HG03432 (cell line): ENCODE data around the gene SLAMF7.
"Not testable (repeated sequence)": the region's sequence is repeated elsewhere in the genome, so short reads cannot be mapped to it uniquely, and the experiment has no call there.

Source experiments
- ATAC-seq: cut with Tn5 transposase; IDR thresholded peaks from one replicate; pipeline ENCODE4 v1.9.1; 2021; ENCODE audit warnings: mild to moderate bottlenecking, moderate library complexity; ENCODE audit not compliant: unreplicated experiment

The SLAMF7 gene

DNA sequence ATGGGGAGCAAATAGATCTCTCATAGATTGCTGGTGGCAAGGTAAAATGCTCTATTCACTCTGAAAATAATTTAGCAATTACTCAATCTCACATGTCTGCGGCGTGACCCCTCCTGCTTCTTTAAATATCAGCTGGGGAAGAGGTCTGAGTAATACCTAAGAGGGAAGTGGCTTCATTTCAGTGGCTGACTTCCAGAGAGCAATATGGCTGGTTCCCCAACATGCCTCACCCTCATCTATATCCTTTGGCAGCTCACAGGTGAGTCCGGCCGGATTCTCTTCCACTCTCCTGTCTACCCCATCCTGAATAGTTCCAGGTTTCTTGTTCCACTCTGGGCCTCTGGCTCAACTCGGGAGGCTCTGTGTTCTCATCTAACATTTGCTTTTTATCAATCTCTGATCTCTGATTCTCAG lies at the start of gene SLAMF7:
SLAMF7 (plus strand) TSS at position 150 of the 414 bp plus-strand sequence; CDS start at position 205, 55 bp downstream.
- ATAC-seq: peak; percentile 80

DNA sequence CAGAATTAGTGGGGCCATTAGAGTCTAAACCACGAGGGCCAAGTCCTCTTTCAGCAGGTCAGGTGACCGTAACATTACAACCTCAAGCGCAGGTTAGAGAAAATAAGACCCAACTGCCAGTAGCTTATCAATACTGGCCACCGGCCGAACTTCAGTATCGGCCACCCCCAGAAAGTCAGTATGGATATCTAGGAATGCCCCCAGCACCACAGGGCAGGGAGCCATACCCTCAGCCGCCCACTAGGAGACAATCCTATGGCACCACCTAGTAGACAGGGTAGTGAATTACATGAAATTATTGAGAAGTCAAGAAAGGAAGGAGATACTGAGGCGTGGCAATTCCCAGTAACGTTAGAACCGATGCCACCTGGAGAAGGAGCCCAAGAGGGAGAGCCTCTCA lies 46.7 kb upstream of the SLAMF7 start:
- ATAC-seq: not testable (repeated sequence)

DNA sequence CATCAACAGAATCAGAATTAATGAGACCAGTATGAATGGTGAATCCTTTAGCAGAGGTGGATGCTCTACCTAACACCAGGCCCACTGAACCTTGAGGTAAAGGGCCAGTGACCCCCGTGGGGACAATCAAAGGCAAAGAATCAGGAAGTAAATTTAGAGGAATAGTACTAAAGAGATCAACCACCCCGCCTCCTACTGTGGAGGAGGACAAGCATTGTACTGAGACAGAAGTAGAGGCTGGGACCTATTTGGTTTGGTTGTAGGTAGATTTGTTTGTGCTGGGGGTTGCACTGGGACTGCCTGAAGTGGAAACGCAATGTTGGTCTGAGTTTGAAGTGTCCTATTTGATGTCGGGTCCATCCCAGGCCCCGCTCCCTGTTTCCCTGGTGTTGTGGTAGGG lies 36.9 kb upstream of the SLAMF7 start:
- no peak for ATAC-seq

DNA sequence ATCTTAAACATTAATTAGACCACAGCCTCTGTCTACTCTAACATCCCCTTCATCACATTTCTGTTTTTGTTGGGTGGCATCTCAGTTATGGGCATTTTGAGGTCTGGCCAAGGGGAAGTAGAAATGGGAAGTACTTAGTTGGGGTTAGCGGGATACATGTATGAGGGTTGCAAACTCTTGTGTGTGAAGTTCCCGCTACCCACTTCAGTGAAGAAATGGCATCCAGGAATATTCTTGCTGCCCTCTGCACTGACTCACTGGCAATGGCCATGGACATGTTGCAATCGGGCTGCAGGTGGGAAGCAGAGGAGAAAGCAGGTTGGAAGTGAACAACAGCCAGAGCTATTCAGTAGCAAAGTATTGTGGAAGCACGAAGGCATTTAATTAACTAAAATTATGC lies 34.8 kb upstream of the SLAMF7 start:
- ATAC-seq: no peak

GRCh38 chr1:160705212-160705621 lies 33.8 kb upstream of the SLAMF7 start:
- not testable (repeated sequence) for ATAC-seq

GRCh38 chr1:160705742-160706141 lies 33.3 kb upstream of the SLAMF7 start:
- ATAC-seq: no peak

GRCh38 chr1:160706526-160707235 lies 32.4 kb upstream of the SLAMF7 start:
- no peak for ATAC-seq

DNA sequence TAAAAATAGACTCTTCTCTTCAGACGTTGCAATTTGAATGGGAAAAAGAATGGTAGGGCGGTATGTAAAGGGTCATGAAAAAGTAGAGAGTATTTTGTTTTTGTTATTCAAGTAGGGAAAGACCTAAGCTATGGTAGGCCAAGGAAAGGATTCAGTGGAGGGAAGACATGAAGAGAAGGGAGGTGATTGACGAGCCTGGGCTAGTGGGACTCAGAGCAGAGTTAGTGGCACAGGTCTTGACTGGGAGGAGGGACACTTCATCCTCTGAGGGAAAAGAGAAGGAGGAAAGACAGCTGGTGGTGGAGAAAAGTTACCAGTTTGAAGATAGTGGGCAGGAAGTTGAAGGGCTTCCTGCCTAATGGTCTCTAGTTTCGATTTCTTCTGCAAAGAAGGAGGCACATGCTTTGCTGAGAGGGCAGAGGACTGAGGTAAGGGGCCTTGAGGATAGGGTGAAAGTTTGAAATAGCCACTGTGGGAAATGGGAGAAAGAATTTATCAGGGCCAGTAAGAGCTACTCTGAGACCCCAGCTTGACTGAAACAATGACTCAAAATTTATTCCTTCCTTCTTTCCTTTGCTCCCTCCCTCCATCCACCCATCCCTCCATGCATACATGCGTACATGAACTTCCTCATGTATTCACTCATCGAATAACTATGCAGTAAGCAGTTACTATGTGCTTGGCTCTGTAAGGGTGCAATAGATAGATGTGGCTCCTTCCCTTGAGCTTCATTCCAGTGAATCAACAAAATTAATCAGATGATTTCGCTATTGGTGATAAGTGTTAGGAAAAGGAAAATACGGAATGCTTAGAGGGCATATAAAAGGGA lies 31.6 kb upstream of the SLAMF7 start:
- no peak for ATAC-seq

GRCh38 chr1:160708118-160708517 lies 30.9 kb upstream of the SLAMF7 start:
- no peak for ATAC-seq

DNA sequence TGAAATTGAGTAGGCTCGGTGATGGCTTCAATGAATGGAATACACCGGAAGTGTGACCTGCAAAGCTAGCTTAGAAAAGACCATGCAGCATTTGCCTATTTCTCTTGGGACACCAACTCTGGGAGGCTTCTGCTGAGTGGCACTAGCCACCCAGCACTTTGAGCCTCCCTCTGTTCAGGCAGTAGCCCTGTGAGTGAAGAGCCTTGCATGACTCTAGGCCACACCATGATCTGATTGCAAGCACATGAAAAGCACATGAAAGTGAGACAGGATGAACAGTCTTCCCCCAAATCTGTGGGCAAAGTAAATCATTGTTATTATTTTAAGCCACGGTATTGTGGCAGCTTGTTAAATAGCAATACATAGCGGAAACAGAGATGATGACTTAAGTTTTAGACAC lies 30.2 kb upstream of the SLAMF7 start:
- ATAC-seq: peak; percentile 32

DNA sequence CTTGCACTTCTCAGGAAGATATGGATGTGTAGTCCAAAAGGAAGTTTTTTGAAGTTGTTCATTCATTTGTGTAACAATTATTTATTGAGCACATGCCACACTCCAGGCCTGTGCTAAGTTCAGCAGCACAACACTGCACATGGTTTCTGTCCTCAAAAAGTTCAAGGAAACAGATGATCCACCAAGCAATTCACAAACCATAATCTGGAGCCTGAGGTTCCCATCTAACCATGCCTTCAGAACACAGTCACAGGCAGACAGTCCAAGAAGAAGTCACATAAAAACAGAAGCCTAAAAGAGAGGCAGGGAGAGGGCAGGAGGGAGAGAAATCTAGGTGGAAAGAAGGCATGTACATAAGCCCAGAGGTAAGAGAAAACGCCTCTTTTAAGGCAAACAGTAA lies 29.3 kb upstream of the SLAMF7 start:
- ATAC-seq: no peak

GRCh38 chr1:160710517-160711252 lies 28.4 kb upstream of the SLAMF7 start:
- ATAC-seq: no peak

DNA sequence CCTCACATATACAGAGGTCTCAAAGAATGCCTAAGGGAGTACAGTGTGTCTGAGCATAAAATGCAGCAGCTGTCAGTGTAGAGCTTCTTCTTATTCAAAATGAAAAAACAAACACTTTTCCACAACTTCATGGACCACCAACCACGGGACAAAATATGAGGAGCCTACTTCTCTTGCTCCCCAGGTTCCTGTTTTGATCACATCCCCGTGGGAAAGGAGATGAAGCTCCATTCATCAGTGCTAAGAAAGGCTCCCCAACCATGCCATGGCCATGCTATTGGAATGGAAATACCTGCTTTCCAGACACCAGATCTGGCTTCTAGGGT lies 27.8 kb upstream of the SLAMF7 start:
- ATAC-seq: no peak

DNA sequence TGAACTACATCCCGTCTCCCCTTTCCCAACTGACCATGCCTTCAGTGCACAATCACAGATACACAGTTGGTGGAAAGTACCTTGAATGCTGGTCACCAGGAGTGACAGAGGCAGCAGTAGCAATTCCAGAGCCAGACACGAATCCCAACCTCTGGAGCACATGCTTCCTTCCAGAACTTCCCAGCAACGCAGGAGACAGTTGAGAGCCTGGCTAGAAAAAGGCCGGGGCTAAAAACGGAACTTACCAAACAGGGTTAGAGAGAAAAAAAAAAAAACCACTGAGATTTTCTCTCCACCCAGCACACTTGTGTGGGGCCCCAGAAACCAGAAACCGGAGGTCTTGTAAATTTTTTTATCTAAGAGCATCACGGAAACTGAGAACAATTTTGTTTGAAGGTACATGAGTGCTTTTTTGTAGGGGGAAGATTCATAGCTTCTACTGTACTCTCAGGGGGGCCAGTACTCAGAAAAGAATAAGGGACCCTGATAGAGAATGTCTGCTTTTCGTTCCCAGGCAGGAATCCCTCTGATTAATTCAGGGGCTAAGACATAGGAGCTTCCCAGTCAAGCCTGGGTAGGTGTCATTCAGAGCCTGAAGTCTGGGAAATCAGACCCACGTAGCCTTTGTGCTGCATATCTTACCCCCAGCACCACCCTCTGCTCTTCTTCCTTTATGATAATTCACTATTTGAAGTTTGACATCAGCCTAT lies 27.3 kb upstream of the SLAMF7 start, which contains the start of gene CD48:
CD48 (minus strand) TSS at position 221 of the 710 bp plus-strand sequence; CDS start at position 162, 59 bp downstream.
- ATAC-seq: peak; percentile 46

- peak; percentile 43 for ATAC-seq
Observed at GRCh38 chr1:160712525-160713080, 26.4 kb upstream of the SLAMF7 start.

DNA sequence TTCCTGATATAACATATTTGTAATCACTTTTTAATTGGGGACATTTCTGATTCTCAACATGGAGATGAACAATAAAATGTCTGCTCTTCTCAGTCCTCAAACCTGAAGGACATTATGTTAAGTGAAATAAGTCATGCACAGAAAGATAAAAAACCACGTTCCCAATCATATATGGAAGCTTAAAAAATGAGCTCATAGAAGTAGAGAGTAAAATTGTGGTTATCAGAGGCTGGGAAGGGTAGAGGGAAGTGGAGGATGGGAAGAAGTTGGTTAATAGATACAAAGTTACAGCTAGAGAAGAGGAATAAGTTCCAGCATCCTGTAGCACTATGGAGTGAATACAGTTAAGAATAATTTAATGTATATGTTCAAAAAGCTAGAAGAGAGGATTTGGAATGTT lies 25.9 kb upstream of the SLAMF7 start:
- no peak for ATAC-seq

- not testable (repeated sequence) for ATAC-seq
Observed at GRCh38 chr1:160714034-160714648, 24.9 kb upstream of the SLAMF7 start.

DNA sequence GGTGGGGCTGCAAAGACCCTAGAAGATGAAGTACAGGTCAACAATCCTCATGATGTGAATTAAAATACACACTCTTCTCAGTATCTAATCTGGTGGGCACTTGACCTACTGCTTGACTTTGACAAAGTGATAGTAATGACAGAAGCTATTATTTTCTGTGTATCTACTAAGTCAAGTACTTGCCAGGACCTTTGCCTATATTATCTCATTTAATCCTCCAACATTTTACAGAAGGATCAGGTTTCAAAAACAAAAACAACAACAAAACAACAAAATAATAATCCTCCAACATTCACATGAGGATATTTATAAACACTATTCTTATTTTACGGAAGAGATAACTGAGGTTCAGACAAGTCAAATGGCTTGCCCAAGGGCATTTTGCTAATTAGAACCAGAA lies 23.0 kb upstream of the SLAMF7 start:
- no peak for ATAC-seq

DNA sequence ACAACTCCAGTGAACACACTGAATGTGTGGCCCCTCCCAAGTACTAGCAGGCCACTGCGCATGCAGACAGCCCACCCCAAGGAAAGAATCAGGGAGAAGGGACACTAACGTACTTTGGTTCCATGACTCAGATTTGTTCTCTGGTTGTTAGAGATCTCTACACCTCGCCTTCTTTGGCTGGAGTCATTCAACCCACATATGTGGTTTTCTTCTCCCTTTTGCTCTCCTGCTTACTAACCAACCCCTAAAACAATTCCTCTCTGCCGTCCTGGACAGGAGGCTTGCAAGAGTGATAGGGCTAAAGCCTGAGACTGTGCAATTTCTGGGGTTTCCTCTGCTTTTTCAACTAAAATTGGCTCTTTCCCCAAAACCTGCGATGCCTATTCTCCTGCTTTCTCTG lies 21.7 kb upstream of the SLAMF7 start:
- no peak for ATAC-seq

DNA sequence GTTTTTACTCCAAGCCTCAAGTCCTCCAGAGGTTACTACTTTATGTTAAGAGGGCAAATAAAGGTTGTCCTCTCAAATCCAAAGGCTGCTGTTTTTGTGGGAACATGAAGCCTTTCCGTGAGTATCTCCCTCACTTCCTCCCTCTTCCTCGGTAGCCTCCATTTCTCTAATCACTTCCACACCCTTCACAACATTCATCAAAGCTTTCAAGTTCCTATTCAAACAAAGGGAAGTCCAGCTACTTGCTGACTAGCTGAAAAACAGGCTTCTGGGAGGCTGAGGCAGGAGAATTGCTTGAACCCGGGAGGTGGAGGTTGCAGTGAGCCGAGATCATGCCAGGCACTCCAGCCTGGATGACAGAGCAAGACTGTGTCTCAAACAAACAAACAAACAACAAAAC lies 20.8 kb upstream of the SLAMF7 start:
- no peak for ATAC-seq
